OCI-LY7 (cell line): ENCODE data around the gene TXNDC2. TPM values are rescaled to one million over a fixed set of nuclear protein-coding genes. Genes with fewer than 3 reads are reported as not detected.

ENCODE experiments used
- BruUV-seq: library from RNA; stranded (reverse); fragments of 400-500 nt; replicated peaks from 2 replicates; lab custom pipeline; 2021; lab: Mats Ljungman, UMichigan
- CTCF ChIA-PET: fragments of 300-600 bp; sonication (Branson Sonifier 250); formaldehyde crosslinking; loops from one replicate; lab custom pipeline; 2022; ENCODE audit warnings: antibody characterized with exemption; ENCODE audit not compliant: unreplicated experiment; lab: Charles Lee
- POLR2A ChIA-PET: fragments of 300-600 bp; sonication (Branson Sonifier 250); formaldehyde crosslinking; loops from one replicate; lab custom pipeline; 2022; ENCODE audit warnings: antibody characterized with exemption; lab: Charles Lee
- DNase-seq: peaks from one replicate; pipeline ENCODE4 v3.0.0-alpha.2; 2015; ENCODE audit warnings: low spot score
- H2AFZ ChIP-seq: fragments of 200-600 bp; sonication (generic), shearing (Covaris generic); 2 replicates; pipeline ENCODE4 v1.6.1; 2014; ENCODE audit warnings: mild to moderate bottlenecking, antibody characterized with exemption, low read length, moderate library complexity
- H3K27ac ChIP-seq: fragments of 200-600 bp; sonication (generic); 2 replicates; pipeline ENCODE4 v1.5.1; 2014; ENCODE audit warnings: mixed run types, low read depth, mild to moderate bottlenecking, moderate library complexity, low read length, inconsistent platforms; ENCODE audit not compliant: poor library complexity, severe bottlenecking
- H3K36me3 ChIP-seq: fragments of 200-600 bp; sonication (generic); 2 replicates; pipeline ENCODE4 v1.6.1; 2014; ENCODE audit warnings: mild to moderate bottlenecking, antibody characterized with exemption, low read length, moderate library complexity, mixed read lengths; ENCODE audit not compliant: insufficient read depth
- H3K4me1 ChIP-seq: fragments of 200-600 bp; sonication (generic); 2 replicates; pipeline ENCODE4 v1.5.1; 2014; ENCODE audit warnings: mild to moderate bottlenecking, low read length; ENCODE audit not compliant: insufficient read depth, poor library complexity, severe bottlenecking
- H3K4me2 ChIP-seq: fragments of 200-600 bp; sonication (generic); 2 replicates; pipeline ENCODE4 v1.6.1; 2014; ENCODE audit warnings: mild to moderate bottlenecking, low read length
- H3K4me3 ChIP-seq: fragments of 200-600 bp; sonication (generic); 2 replicates; pipeline ENCODE4 v1.5.1; 2014; ENCODE audit warnings: mild to moderate bottlenecking, low read depth, low read length; ENCODE audit not compliant: poor library complexity, severe bottlenecking
- H3K79me2 ChIP-seq: fragments of 200-600 bp; sonication (generic); 2 replicates; pipeline ENCODE4 v1.6.1; 2016; ENCODE audit warnings: low read depth, mild to moderate bottlenecking, low read length, moderate library complexity, mixed read lengths; ENCODE audit not compliant: insufficient read depth
- H3K9me2 ChIP-seq: fragments of 200-600 bp; sonication (generic); 2 replicates; pipeline ENCODE4 v1.6.1; 2016; ENCODE audit warnings: mild to moderate bottlenecking, low read length, mixed read lengths; ENCODE audit not compliant: insufficient read depth
- H3K9me3 ChIP-seq: fragments of 200-600 bp; sonication (generic); 2 replicates; pipeline ENCODE4 v1.6.1; 2014; ENCODE audit warnings: mild to moderate bottlenecking, mixed run types, low read length, mixed read lengths
- H4K20me1 ChIP-seq: fragments of 200-600 bp; sonication (generic); 2 replicates; pipeline ENCODE4 v1.6.1; 2014; ENCODE audit warnings: mild to moderate bottlenecking, antibody characterized with exemption, low read length, moderate library complexity, mixed read lengths; ENCODE audit not compliant: insufficient read depth
- EZH2phosphoT487 ChIP-seq: fragments of 200-600 bp; sonication (generic); IDR thresholded peaks from 2 replicates; pipeline ENCODE4 v1.6.1; 2018; ENCODE audit warnings: low read depth, borderline replicate concordance, mild to moderate bottlenecking, mixed run types, antibody characterized with exemption, low read length, moderate library complexity, mixed read lengths
- intact Hi-C: fragments of 100-400 bp; cut with micrococcal nuclease; formaldehyde crosslinking; loops from one replicate; pipeline ENCODE4 v1.10.0; 2022; ENCODE audit not compliant: unreplicated experiment
- total RNA-seq, 2 experiments: library from RNA; depleted of rRNA in 1 of 2; stranded (reverse); fragments of >200 nt in 1 of 2; shearing (Covaris generic) in 1 of 2; gene quantifications; 2 replicates each; pipeline ENCODE4 v1.2.3, GENCODE V29; 2014 to 2022
- TF ChIP-seq, protein P1 (sequence below): fragments of 200-600 bp; sonication (generic); conservative IDR thresholded peaks from 2 replicates; pipeline ENCODE4 v1.5.1; 2014; ENCODE audit warnings: mild to moderate bottlenecking, antibody characterized with exemption, low read length, moderate library complexity, mixed read lengths

The TXNDC2 gene
- total RNA-seq, 2 experiments from 2014 or later, result not detected

DNA sequence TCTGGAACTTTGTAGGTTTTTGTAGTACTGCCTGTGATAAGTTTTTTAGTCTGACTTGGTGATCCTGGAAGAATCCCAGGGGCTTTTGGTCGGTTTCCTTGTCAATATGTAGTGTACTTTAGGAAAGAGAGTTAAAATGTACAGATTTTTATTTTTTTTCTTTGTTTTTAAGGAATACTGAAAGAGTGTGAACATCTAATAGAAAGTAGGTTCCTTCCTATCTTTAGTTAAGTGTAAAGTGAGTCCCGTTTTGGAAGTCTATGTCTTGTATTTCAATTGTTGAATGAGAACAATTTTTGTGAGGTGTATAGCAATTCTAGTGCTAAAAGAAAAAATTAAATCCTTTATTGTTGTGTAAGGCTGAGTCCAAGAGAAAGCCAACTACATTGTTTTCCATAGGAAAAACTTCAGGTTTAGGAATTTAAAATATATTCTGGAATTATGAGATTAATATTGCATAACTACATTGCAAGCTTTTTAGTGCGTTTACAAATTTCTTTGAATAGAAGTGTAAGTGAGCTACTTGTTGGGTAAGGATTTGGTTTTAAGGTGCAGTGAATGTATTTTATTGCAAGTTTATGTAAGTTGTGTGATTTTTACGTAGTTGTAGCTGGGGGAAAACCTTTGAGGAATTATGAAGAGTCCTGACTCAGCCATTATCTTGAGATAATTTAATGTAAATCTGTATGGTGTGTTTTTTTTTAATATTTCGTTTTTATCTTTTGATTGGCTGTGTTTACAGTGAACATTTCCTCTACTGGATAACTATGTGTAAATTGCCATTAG, 29.7 kb downstream of the TXNDC2 start:
- H3K79me2 ChIP-seq, result peaks cover 62% of the 10 kb centered on the region
- H3K4me1 ChIP-seq, result peaks cover 48% of the 10 kb centered on the region
- H3K4me2 ChIP-seq, result peak overlapping the region; percentile 92
- DNase-seq, result no peak
- TF ChIP-seq EZH2phosphoT487, result no peak
- TF ChIP-seq, protein P1, sequence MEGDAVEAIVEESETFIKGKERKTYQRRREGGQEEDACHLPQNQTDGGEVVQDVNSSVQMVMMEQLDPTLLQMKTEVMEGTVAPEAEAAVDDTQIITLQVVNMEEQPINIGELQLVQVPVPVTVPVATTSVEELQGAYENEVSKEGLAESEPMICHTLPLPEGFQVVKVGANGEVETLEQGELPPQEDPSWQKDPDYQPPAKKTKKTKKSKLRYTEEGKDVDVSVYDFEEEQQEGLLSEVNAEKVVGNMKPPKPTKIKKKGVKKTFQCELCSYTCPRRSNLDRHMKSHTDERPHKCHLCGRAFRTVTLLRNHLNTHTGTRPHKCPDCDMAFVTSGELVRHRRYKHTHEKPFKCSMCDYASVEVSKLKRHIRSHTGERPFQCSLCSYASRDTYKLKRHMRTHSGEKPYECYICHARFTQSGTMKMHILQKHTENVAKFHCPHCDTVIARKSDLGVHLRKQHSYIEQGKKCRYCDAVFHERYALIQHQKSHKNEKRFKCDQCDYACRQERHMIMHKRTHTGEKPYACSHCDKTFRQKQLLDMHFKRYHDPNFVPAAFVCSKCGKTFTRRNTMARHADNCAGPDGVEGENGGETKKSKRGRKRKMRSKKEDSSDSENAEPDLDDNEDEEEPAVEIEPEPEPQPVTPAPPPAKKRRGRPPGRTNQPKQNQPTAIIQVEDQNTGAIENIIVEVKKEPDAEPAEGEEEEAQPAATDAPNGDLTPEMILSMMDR, result no peak
- BruUV-seq, result no TSS peak
- intact Hi-C loops, result loop anchor here (2.0 kb wide), 1 partner anchor 301 kb away; the partner anchor contains the start of gene PPP4R1
- H3K27ac ChIP-seq, result peak overlapping the region; percentile 81
- H3K9me3 ChIP-seq, result peaks cover 5% of the 10 kb centered on the region
- H4K20me1 ChIP-seq, result peaks cover 54% of the 10 kb centered on the region
- no peaks in the 10 kb centered on the region for H3K9me2 ChIP-seq
- CTCF ChIA-PET, result no interaction called here
- H3K36me3 ChIP-seq, result no peaks in the 10 kb centered on the region; the same call in 1 of the 2 replicates
- POLR2A ChIA-PET, result interaction anchor here (0.6 to 1.6 kb wide), 4 partner anchors 8 to 1652 kb away, joined by 3 read pairs; no protein-coding TSS in a partner anchor
- no peak overlapping the region for H2AFZ ChIP-seq
- peak overlapping the region; percentile 99 for H3K4me3 ChIP-seq

DNA sequence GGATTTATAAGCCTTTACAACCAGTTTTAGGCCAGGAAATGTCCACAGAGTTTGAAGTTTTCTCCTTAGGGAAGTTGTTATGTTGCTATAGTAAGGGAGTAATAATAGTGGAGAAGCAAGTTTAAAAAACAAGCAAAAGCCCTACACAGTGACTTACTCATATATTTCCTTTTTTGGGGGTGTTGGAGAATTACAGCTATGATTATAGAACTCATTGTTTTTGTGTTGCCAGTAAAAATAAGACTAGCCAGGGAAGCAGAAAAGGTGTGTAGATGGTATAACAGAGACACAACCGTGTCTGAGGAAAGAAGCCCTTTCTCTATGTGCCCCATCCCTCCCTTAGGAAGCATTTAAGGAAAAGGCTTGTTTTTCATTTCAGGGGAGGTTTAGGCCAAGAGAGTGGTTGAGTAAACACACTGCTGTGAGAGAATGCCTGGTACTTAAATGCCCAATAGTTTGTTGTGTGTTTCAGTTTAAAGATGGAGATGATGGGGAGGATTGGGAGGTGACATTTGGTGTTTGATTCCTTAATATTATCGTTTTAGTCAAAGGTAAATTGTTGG, 30.4 kb downstream of the TXNDC2 start:
- CTCF ChIA-PET, result no interaction called here
- Histone ChIP-seq H3K4me3 (peak overlapping the region; percentile 99), H3K9me2 (no peaks in the 10 kb centered on the region), H3K79me2 (peaks cover 69% of the 10 kb centered on the region), H3K4me1 (peaks cover 55% of the 10 kb centered on the region), H4K20me1 (peaks cover 61% of the 10 kb centered on the region), H3K9me3 (peaks cover 5% of the 10 kb centered on the region), H3K36me3 (no peaks in the 10 kb centered on the region; the same call in 1 of the 2 replicates), H2AFZ (no peak overlapping the region), H3K4me2 (peak overlapping the region; percentile 92), H3K27ac (no peak overlapping the region)
- no peak for DNase-seq
- POLR2A ChIA-PET, result interaction anchor here (1.0 to 1.6 kb wide), 2 partner anchors 11 to 23 kb away, joined by 3 read pairs; no protein-coding TSS in a partner anchor
- no peak for TF ChIP-seq EZH2phosphoT487
- TF ChIP-seq, protein P1, result no peak
- TSS peak; percentile 62 for BruUV-seq
- intact Hi-C loops, result no loop called here
